Muscle of arm (tissue), 14 donors: ENCODE results near the gene PTGDR2. TPM values are rescaled to one million over a fixed set of nuclear protein-coding genes. Genes with fewer than 3 reads are reported as not detected.

Experiments used
- DNase-seq: peaks from one replicate; pipeline ENCODE4 v3.0.0-alpha.2; 2013
- long read RNA-seq, 11 donors: transcript quantifications; one replicate each; lab custom pipeline, GENCODE V29; 2026
- polyA plus RNA-seq, 12 donors: library from polyadenylated mRNA; unstranded; fragments of 120-200 nt; gene quantifications; one replicate each; pipeline ENCODE4 v1.2.1, GENCODE V29; 2013; ENCODE audit not compliant: insufficient read length in 12 of 12

PTGDR2 gene
- polyA plus RNA-seq, result 1 to 10 TPM in 2 of 12 donors, under 1 TPM in 8, not detected in 2; 0.64 to 1.2 (median 0.76) TPM
- long read RNA-seq, donor 1, partial matches to known transcripts, result 0 of 2 reads
- long read RNA-seq, donor 1, other reads (novel, unspliced or antisense), result 0 of 2 reads
- long read RNA-seq, donor 2, result 0 reads
- long read RNA-seq, donor 3, result 0 reads
- long read RNA-seq, donor 4, result 0 reads
- long read RNA-seq, donor 5, result 0 reads
- long read RNA-seq, donor 6, partial matches to known transcripts, result 0 of 1 reads
- long read RNA-seq, donor 6, other reads (novel, unspliced or antisense), result 0 of 1 reads
- long read RNA-seq, donor 7, result 0 reads
- long read RNA-seq, donor 8, result 0 reads
- long read RNA-seq, donor 9, result 0 reads
- long read RNA-seq, donor 10, result 0 reads
- long read RNA-seq, donor 11, result 0 reads

DNA sequence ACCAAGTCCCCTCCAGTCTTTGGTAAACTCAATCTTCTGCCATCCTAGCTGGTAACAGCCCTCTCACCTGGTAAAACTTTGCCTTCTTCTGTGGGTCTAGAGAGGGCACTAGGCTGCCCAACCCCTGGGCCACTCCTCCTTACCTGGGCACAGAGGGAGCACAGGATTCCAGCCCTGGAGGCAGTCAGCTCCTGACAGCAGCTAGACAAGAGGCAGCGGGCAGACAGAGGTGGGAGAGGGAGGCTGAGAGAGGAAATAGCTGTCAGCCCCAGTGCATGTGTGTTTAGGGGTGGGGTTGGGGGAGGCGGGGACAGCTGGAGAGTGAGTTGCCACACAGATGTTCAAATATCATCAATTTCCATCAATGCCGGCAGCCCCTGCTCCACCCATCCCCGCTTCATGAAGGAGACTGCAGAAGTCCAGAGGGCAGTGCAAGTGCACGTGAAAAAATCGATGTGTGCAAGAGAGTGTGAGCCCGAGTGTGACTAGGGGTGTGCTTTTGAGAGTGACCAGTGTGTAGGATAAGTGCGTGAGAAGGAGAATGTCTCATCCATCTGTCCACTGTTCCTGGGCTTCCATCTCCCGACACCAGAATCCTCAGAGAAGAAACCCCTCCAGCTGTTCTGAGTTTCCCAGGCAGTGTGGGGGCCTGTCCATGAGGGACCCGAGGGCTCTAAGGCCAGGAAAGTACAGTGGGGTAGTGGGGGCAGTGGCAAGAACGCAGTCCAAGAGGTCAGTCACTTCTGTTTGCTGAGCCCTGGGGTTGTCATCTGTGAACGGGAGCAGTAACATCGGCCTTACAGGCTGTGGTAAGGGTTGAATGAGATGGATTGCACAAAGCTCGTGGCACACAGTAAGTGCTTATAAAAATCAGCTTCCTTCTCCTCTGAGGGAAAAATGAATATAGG is at the start of gene PTGDR2:
Gene PTGDR2, minus strand, starts transcription at position 225 of the 908 bp plus-strand sequence. CDS start 2,228 bp downstream, outside the sequence.
- DNase-seq, result no peak

DNA sequence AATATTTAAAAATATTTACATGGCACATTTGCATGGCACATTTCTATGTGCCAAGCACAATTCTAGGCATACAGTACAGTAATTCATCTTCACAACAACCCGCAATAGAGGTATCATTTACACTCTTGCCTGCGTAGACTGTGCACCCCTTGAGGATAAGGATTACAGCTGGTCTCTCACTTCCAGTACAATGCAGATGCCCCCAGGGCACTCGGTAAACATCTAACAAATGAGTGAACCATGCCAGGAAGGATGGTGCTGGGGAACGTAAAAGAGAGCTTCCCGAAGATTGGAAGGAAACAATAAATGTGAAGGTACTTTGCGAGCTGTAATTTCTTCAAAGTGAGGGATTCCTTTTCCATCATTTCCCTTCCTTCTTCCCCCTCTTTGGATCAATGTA is 49.3 kb upstream of the PTGDR2 start:
- DNase-seq, result no peak

DNA sequence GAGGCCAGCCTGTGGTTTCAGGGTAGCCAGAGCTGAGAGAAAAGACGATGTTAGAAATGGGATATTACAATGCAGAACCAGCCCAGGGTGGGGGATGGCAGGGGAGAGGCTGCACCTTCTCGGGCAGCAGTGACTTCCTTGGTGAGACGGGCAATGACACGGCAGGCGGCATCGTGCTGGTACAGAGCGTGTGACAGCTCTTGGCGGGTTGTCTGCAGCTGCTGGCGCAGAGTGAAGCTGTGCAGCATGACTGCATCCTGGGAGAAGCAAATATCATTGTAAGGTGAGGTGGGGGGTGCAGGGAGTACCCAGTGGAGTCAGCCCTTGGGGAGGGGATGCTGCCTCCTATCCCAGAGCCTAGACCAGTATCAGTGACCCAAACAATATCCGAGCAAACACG is 46.9 kb upstream of the PTGDR2 start:
- DNase-seq, result no peak

DNA sequence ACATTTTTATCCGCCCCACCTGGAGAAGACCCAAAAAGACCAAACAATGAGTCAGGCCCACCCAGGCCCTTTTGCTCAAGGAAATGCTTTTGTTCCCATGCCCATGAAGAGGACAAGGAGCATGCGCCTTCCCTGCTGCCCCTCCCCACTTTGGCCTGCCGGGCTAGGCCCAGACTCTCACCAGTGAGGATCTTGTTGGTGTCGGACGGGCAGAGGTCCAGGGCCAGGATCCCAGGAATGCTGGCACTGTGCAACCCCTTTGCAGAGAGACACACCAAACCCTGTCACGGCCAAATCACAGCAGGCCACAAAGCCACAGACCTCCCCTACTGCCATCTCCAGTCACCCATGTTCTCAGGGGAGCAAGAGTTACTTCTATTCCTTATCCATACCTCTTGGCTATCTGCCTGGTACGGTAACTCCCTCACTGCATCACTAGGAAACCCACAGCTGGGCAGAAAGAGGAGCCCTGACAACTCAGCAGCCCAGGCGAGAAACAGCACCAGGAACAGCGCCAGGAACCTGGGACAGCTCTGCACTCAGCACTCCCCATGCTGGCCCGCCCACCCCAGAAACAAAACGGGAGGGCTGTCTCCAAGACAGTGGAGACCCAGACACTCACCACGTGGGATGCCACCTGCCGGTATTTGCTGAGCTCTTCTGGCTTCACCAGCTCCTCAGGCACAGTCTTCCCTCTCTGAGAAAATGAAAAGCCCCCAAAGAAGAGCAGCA is 45.1 kb upstream of the PTGDR2 start:
- no peak for DNase-seq

DNA sequence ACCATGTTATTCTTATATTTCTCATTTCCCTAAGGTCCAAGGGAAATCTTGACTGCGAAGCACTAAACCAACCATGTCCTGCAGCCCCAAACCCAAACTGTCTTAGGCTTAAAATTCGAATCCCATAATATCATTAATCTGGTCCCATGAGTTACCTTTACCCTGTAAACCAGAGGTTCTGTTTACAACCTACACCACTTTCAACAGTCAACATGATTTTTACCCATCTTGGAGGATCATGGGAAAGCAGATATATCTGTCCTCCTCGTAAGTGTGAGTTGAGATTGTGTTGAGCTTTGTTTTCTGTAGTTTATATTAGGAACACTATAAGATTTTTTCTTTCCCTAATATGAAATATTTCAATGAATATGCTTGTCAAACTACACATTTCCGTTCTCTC is 44.2 kb upstream of the PTGDR2 start:
- no peak for DNase-seq

DNA sequence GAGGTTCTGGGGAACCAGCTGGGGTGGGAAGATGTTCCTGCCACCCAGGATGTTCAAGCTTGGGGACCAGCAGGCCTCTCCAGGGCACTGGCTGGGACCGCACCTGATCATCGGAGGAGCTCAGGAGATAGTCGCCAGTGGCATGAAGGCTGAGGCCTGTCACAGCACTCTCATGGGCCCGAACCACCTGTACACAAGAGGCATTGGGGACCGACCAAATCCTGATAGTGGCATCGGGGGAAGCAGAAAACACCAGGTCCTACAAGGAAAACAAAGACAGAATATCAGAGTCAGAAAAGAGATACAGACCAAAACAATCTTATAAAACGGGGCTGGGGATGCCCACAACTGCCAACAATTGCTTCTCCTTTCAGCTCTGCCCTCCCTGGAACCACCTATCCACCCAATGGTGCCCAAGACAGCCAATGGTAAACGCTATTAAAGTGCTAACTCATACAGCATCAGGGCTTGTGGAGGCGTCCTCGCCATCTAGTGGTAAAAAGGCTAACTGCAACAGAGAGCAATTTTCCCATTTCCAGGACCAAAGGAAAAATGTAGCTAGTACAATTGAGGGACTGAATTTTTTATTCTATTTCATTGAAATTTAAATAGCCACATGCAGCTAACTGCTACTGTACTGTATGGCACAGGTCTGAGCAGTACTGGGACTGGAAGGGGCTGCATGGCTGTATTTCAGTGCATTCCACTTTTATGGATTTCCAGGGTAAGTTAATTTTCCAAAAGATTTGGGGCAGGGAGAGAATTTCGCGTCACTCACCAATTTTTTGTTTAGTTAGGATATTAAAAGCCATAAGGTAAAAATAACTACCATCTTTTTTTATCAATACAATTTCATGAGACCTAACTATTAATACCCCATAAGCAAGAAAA is 43.5 kb upstream of the PTGDR2 start:
- peak; percentile 68 for DNase-seq

DNA sequence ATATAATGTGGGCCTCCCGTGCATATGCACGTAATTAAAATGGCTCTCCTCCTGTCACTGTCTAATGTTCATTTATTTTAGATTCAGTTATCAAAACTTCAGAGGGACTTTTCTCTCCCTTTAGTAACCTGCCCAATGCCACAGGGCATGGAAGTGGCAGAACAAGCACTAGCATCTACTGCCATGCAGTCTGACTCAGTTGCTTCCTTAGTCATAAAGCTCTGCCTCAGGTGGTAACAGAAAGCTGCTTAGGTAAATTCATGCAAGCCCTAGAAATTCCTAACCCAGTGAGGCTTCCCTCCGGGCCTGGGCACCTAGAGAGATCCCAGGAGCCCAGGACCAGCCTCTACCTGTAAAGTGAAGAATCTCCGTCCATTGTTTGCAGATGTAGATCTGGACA is 41.7 kb upstream of the PTGDR2 start:
- no peak for DNase-seq

DNA sequence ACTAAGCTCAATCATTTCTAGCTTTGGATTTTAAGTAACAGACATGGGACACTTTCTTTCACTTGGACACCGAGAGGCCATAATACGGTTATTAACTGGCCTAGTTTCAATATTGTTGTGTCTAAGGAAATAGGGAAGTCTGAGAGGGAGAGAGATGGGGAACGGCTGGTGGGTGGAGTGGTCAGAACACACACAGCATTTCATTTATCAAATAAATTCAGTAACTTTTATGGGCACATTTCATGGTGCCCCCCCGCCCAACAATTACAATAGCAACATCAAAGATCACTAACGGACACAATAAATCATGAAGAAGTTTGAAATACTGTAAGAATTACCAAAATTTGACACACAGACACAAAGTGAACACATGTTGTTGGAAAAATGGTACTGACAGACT is 39.9 kb upstream of the PTGDR2 start:
- DNase-seq, result no peak

DNA sequence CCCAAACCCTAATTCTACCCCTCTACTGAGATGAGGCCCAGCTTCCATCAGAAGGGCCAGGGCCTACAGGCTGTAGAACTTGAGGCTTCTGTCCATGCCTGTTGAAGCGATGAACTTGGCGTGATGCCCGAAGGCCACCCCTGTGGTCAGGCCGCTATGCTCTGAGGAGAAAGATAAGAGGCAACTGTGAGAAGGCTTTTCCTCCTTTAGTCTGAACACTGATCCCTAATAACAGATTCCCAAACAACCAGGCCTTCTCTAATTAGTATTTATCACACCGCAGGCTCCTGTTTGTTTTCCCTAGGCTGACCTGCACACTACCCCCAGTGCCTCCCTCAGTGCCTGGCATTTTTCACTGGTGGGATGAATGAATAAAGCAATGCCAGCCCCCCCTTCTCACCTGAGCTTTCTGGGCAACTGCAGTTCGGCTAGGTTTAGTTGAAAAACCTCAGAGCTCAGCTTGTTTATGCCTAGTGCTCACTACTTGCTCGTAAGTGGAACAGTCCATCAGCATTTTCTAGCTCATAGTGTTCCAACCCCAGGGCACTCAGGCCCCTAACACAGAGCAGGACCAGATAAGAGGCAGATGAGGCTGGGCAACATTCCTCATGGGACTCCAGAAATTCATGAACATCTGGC is 35.5 kb upstream of the PTGDR2 start:
- DNase-seq, result no peak

DNA sequence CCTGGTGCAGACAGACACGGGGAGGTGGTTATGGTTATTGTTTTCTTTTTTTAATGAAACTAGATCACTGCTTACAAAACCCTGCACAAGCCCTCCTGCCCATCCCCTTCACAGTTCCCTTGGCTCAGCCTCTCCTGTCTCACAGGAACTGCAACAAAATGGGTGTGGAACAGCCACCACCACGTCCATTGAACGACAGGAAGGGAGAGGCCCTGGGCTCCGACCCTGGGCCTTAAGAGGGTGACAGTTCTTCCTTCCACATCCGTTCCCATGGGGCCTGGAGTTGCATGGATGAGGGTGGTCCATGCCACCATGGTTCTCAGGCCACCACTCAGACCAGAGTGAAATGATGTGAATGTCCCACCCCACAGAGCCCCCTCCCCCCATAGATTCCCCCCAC is 34.9 kb upstream of the PTGDR2 start:
- DNase-seq, result no peak

DNA sequence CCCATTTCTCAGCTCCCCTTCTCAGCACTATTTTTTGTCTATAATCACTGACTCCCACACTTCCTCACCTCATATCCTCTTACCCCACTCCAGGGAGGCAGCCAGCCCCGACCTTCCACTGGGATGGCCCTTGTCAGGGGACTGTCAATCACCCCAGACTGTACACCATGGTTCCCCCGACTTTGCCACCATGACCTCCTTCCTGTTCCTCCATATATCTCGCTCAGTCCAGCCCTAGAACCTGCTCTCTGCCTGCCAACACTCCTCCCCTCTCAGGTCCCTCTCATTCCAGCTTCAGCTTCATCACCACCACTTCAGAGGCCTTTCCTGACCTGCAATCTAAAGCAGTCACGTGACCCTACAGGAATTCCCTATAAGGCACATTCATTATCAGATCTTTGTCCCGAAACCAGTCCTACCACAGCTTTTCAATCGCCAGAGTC is 34.1 kb upstream of the PTGDR2 start:
- DNase-seq, result no peak

DNA sequence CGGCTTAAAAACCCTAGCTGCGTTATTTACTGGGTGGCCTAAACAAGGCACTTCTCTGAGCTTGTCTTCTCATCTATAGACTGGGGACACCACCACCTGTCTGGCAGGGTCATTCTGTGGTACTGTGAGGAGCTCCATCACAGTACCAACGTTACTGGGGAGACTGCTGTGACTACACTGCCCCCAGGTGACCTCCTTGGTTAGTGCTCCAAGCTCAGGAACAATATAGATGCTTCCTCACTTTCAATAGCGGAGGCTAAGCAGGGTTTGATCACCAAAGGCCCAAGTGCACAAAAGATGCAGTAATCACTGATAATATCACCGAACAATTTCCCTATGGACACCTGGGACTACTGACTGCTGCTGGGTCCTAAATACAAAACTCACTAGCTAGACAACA is 31.8 kb upstream of the PTGDR2 start:
- DNase-seq, result no peak

DNA sequence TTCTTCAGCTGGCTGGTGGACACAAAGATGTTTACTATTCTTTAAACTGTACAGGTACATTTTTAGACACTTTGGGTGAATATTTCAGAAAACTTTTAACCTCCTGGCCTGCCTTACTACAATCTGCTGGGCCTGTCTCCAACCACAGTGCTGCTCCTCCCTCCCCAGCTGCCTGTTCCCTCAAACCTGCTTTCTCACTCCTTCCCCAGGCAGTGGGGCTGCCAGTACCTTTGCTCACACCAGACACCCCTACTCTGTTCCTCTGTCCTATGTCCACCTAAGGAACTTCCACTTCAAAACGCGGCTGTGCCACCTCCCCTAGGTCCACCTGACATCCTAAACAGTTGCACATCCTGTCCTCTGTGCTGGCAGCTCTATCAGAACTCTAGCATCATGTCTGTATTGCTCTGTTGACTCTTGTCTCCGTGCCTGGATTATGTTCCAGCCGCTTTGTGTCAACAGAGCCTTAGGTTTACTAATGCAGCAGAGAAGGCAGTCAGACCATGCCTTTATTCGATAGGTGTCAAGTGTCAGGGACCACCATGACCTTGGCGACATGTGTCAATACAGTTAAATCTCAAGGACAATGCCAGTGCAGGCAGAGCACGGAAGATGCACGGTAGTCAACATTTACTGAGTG is 25.0 kb upstream of the PTGDR2 start:
- DNase-seq, result no peak

DNA sequence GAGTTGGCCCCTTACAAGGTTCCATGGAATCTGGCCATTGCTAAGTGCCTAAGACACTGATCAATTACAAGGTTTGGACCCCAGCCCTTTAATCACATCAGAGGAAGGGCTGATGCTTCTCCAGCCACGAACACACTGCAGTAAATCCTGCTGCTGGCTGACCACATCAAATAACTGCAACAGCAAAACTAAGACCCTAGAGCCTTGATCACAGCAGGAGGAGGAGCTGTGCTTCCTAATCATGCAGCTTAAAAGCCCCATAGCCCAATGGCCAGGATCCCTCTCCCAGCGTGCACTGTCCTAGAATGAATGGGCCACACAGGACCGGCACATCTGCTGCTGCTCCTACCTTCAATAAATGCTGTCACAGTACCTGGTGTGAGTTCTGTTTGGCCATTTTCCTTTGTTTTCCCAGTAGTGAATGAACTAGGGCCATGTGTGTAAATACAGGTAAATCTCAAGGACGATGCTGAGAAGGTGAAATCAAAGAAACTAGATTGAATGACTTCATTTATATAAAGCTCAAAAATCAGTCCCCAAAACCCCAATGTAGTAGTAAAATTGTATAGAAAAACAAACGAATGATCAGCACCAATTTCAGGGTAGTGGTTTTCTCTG is 24.3 kb upstream of the PTGDR2 start:
- no peak for DNase-seq

DNA sequence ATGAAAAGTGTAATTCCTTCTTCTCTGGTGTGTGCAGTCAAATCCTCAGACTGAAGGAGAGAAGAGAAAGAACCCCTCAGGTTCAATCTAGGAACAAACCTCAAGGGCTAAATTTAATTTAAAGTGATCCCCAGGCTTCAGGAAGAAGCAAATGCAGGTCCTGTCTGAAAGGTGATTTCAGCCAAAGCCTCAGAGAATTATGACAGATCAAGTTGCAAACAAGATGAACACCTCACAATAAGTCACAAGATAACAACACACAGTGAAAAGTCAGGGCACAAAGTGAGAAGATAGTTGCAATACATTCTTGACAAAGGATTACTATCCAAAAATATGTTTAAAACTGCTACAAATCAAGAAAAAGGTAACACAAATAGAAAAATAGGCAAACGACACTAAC is 23.4 kb upstream of the PTGDR2 start:
- DNase-seq, result no peak

DNA sequence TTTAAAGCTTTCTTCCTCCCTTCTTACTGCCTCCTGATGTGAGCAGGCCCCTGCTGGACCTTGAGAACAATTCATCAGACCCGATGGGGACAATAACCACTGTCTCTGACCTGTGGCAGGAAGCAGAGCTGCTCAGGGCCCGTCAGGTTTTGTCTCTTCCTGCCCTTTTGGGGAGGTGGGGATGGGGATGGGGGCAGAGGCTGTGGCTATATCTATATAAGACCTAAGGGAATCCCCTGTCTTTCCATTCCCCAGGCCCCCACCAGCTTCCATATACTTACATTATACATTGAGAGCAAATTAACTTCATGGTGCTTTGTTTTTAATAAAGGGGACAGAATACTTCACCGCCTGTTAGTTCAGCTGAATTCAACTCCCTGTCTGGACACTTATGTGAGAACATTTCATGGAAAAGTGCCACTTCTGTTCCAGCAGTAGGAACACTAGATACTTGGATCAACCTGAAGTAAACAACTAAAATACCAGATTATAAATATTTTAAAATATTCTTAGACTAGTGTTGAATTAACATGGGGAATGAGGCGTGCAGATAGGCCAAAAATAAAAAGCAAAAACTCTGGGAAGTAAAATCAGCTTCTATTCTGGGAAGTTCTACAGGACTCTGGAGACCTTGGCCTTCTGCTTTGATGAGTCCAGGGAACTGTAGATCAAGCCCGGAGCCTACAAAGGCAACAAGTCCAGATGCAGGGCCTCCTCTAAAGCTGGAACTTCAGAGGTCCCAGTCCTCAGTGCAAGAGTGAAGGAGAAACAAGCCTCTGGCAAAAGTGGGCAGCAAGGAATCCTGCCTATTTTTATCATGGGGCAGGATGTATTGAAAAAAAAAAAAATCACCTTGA is 22.7 kb upstream of the PTGDR2 start:
- peak; percentile 65 for DNase-seq

DNA sequence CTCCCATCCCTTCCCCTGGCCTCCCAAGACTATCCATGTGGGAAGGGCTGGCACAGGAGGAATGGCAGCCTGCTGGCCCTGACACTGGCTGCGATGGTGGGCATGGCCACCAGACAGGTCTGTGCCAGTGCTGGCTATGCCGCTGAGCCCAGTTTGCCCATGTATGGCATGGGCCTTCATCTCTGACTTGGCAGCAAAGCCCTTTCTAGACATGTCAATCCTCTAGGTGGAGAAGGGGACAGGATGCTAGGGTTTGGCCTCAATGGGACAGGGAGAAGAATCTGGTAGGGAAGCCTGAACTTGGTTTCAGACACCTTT is 20.4 kb upstream of the PTGDR2 start:
- no peak for DNase-seq

DNA sequence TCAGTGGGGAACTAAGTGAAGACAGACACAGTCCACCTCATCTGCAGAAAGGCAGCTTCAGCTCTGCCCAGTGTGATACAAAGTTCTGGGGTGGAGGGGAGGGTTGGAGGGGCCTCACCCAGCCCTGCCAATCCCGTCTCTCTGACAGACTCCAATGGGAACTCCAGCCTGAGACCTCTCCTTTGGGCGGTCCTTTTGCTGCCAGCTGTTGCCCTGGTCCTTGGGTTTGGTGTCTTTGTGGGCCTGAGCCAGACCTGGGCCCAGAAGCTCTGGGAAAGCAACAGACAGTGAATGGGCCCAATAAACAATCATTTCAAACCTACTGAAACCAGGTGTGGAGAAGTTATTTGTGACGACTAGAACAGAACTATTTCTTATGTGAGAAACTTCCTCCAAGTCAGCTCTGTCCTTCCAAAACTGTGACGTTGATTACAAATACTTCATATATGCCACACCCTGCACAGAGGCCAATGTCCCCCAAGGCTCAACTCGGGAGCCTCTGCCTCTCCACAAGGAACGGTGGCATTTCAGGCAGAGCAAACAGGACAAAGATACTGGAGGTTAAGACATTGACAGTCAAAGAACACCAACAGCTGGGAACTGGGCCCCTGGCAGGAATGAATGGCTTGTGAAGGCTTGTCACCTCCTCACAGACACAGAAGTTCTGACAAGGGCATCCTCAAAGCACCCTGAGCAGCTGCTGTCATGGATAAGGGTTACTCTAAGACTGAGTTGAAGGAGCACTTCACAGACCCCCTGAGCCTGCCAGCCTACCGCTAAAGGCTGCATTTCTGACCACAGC is 19.8 kb upstream of the PTGDR2 start:
- no peak for DNase-seq
